Ovary (tissue), 9 donors: Measurements from ENCODE around the gene CBX7. TPM values are rescaled to one million over a fixed set of nuclear protein-coding genes. Genes with fewer than 3 reads are reported as not detected.

Experiments
- DNase-seq, 5 donors: peaks; one replicate each; pipeline ENCODE4 v3.0.0-alpha.2; 2019 to 2020
- H3K27ac ChIP-seq, 2 donors: fragments of 200-600 bp; one replicate each; pipeline versions ENCODE4 v1.5.1 to v1.8.0; 2019 to 2022
- H3K27me3 ChIP-seq: fragments of 200-600 bp; one replicate; pipeline ENCODE4 v1.8.0; 2022
- H3K36me3 ChIP-seq: fragments of 200-600 bp; sonication (generic); one replicate; pipeline ENCODE4 v1.5.1; 2019
- H3K4me1 ChIP-seq: one replicate; pipeline ENCODE4 v1.8.1; 2013; ENCODE audit warnings: mild to moderate bottlenecking, moderate library complexity; ENCODE audit not compliant: insufficient read depth
- H3K4me3 ChIP-seq: fragments of 200-600 bp; sonication (generic); one replicate; pipeline ENCODE4 v1.5.1; 2017
- H3K9me3 ChIP-seq, 2 donors: fragments of 200-600 bp in 1 of 2; sonication (generic) in 1 of 2; one replicate each; pipeline versions ENCODE4 v1.5.1 to v1.8.1; 2013 to 2019; ENCODE audit warnings: mild to moderate bottlenecking in 1 of 2, moderate library complexity in 1 of 2
- CTCF ChIP-seq, 3 donors: fragments of 450-650 bp in 2 of 3; fragments of 200-600 bp in 1 of 3; IDR thresholded peaks; one replicate each; pipeline versions ENCODE4 v1.5.1 to v1.8.0; 2016 to 2022; ENCODE audit warnings: antibody characterized with exemption in 3 of 3, mild to moderate bottlenecking in 1 of 3
- EP300 ChIP-seq: sonication (generic); formaldehyde crosslinking; IDR thresholded peaks from one replicate; pipeline ENCODE4 v1.6.1; 2017; ENCODE audit warnings: antibody characterized with exemption
- POLR2A ChIP-seq: fragments of 450-650 bp; IDR thresholded peaks from one replicate; pipeline ENCODE4 v1.6.1; 2017; ENCODE audit warnings: antibody characterized with exemption, mild to moderate bottlenecking, moderate library complexity
- WGBS, 3 donors: extraction: QIAGEN DNeasy Blood & Tissue Kit in 1 of 3; methylation state at CpG; one replicate each; pipeline versions ENCODE4 v1.1.5 to v1.1.7; 2013 to 2017; 5-methylcytosine and 5-hydroxymethylcytosine counted together
- intact Hi-C, 4 donors: fragments of 100-400 bp; cut with DNase I; formaldehyde crosslinking; loops; one replicate each; pipeline versions ENCODE4 v1.11.0 to v1.15.1; 2022 to 2023
- polyA plus RNA-seq, 2 donors: library from polyadenylated mRNA; stranded (reverse); fragments of 200-250 nt in 1 of 2; fragments of 350-450 nt in 1 of 2; fragmentation: Illumina TruSeq in 1 of 2; extraction: RNeasy Lipid Tissue Mini Kit (QIAGEN cat#74804) in 1 of 2; gene quantifications; one replicate each; pipeline ENCODE4 v1.2.3, GENCODE V29; 2013 to 2014
- total RNA-seq, 7 donors: library from RNA; depleted of rRNA in 2 of 7; stranded (reverse); fragments of >200 nt in 2 of 7; fragmentation: NEBNext Ultra II Directional in 3 of 7; extraction: Animal tissue kit (Norgen Biotek cat#: 25700) in 3 of 7; gene quantifications; one replicate each; pipeline versions ENCODE4 v1.1.0 to v1.2.4, GENCODE V29; 2016 to 2023
- donor health status: DM: no; HTN: no; CAD: no; lungs with moderate emphysema.
- donor health status: DM: no; HTN: no; CAD: no.
- donor health status: Bipolar disorder and iron deficiency.
- donor health status: DM: yes; HTN: yes; CAD: no.
- donor health status: DM: no; HTN: no; CAD: no.
- donor health status: DM: yes; HTN: yes; CAD: no.

The CBX7 gene
- total and polyA plus RNA-seq, 9 donors = 40.7 to 107 (median 84.9) TPM

- intact Hi-C loops = loop anchor here in 3 of 4 donors (5.0 to 10.0 kb wide), 5 partner anchors 59 to 356 kb away; partner anchors contain the start of genes MIEF1 (in 1 of the 3) and RPS19BP1 (in 1 of the 3)
- Histone ChIP-seq H3K9me3 (no peaks in the 10 kb centered on the region), H3K27me3 (no peaks in the 10 kb centered on the region), H3K27ac (no peak overlapping the region), H3K4me3 (no peak overlapping the region), H3K4me1 (peaks cover 26% of the 10 kb centered on the region), H3K36me3 (no peaks in the 10 kb centered on the region)
- TF ChIP-seq POLR2A = no peak
- TF ChIP-seq EP300 = no peak
- TF ChIP-seq CTCF (IDR thresholded peaks at IDR 0.05) = no peak
- 88 to 92% (median 88%) methylated on average over 19 of the region's 19 CpGs for WGBS, 3 donors
- no peak for DNase-seq
Measured at GRCh38 chr22:39178206-39179111, 26.0 kb upstream of the CBX7 start.

- 85 to 91% (median 87%) methylated on average over 9 of the region's 9 CpGs for WGBS, 3 donors
- Histone ChIP-seq H3K27me3 (no peaks in the 10 kb centered on the region), H3K9me3 (no peaks in the 10 kb centered on the region), H3K36me3 (no peaks in the 10 kb centered on the region), H3K27ac (no peak overlapping the region), H3K4me3 (no peak overlapping the region), H3K4me1 (peaks cover 26% of the 10 kb centered on the region)
- peak in 1 of 5 donors; percentile 39 for DNase-seq
- intact Hi-C loops = loop anchor here in 3 of 4 donors (5.0 to 10.0 kb wide), 5 partner anchors 60 to 357 kb away; partner anchors contain the start of genes MIEF1 (in 1 of the 3) and RPS19BP1 (in 1 of the 3)
- TF ChIP-seq CTCF (IDR thresholded peaks at IDR 0.05) (no peak), EP300 (no peak), POLR2A (no peak)
Measured at GRCh38 chr22:39177791-39178190, 25.3 kb upstream of the CBX7 start.

GRCh38 chr22:39177456-39177775, 24.9 kb upstream of the CBX7 start:
- Histone ChIP-seq H3K27me3 (no peaks in the 10 kb centered on the region), H3K9me3 (no peaks in the 10 kb centered on the region), H3K27ac (peak overlapping the region in 1 of 2 donors; percentile 56), H3K36me3 (no peaks in the 10 kb centered on the region), H3K4me1 (peaks cover 26% of the 10 kb centered on the region), H3K4me3 (no peak overlapping the region)
- TF ChIP-seq CTCF (IDR thresholded peaks at IDR 0.05) (no peak), POLR2A (no peak), EP300 (no peak)
- no peak for DNase-seq
- intact Hi-C loops = loop anchor here in 3 of 4 donors (5.0 to 10.0 kb wide), 5 partner anchors 60 to 357 kb away; partner anchors contain the start of genes MIEF1 (in 1 of the 3) and RPS19BP1 (in 1 of the 3)
- 75 to 82% (median 76%) methylated on average over 2 of the region's 2 CpGs for WGBS, 3 donors

- peaks cover 26% of the 10 kb centered on the region for H3K4me1 ChIP-seq
- TF ChIP-seq EP300 = no peak
- TF ChIP-seq POLR2A = no peak
- no peak for TF ChIP-seq CTCF (IDR thresholded peaks at IDR 0.05)
- peak overlapping the region; percentile 56 to 60 for H3K27ac ChIP-seq
- H3K4me3 ChIP-seq = no peak overlapping the region
- no peaks in the 10 kb centered on the region for H3K27me3 ChIP-seq
- peak in 3 of 5 donors; percentile 28 to 72 (median 68) for DNase-seq
- no peaks in the 10 kb centered on the region for H3K36me3 ChIP-seq
- H3K9me3 ChIP-seq = no peaks in the 10 kb centered on the region
- WGBS, 3 donors = 27 to 45% (median 35%) methylated on average over 12 to 14 of the region's 14 CpGs
- intact Hi-C loops = loop anchor here in 3 of 4 donors (5.0 to 10.0 kb wide), 5 partner anchors 60 to 358 kb away; partner anchors contain the start of genes MIEF1 (in 1 of the 3) and RPS19BP1 (in 1 of the 3)
Measured at GRCh38 chr22:39176714-39177455, 24.4 kb upstream of the CBX7 start.
